ENCODE data around the gene CRYBA4.

The CRYBA4 gene

GRCh38 chr22:26624803-26625202, 3.0 kb downstream of the CRYBA4 start:
- no peak for DNase-seq (ENCODE audit: low read depth, low spot score)

- no peak for DNase-seq (ENCODE audit: low read depth, low spot score)
These were observed 8.4 kb downstream of the CRYBA4 start for GRCh38 chr22:26629988-26630761.

GRCh38 chr22:26631282-26631681, 9.5 kb downstream of the CRYBA4 start:
- no peak for DNase-seq (ENCODE audit: low read depth, low spot score)

GRCh38 chr22:26632422-26633155, 10.8 kb downstream of the CRYBA4 start:
- no peak for DNase-seq (ENCODE audit: low read depth, low spot score)

GRCh38 chr22:26634189-26634588, 12.4 kb downstream of the CRYBA4 start:
- DNase-seq (ENCODE audit: low read depth, low spot score): no peak

GRCh38 chr22:26635117-26635516, 13.4 kb downstream of the CRYBA4 start:
- no peak for DNase-seq (ENCODE audit: low read depth, low spot score)

- DNase-seq (ENCODE audit: low read depth, low spot score): no peak
These were observed 14.5 kb downstream of the CRYBA4 start for GRCh38 chr22:26636296-26636695.

- DNase-seq (ENCODE audit: low read depth, low spot score): peak; percentile 38
These were observed 21.0 kb downstream of the CRYBA4 start for GRCh38 chr22:26642465-26643417.

- DNase-seq (ENCODE audit: low read depth, low spot score): no peak
These were observed 21.8 kb downstream of the CRYBA4 start for GRCh38 chr22:26643418-26644100.

- DNase-seq (ENCODE audit: low read depth, low spot score): no peak
These were observed 24.4 kb downstream of the CRYBA4 start for GRCh38 chr22:26646158-26646557.

- DNase-seq (ENCODE audit: low read depth, low spot score): no peak
These were observed 26.3 kb downstream of the CRYBA4 start for GRCh38 chr22:26648011-26648497.

GRCh38 chr22:26648528-26649388, 27.0 kb downstream of the CRYBA4 start:
- no peak for DNase-seq (ENCODE audit: low read depth, low spot score)

GRCh38 chr22:26650722-26651421, 29.1 kb downstream of the CRYBA4 start:
- no peak for DNase-seq (ENCODE audit: low read depth, low spot score)

GRCh38 chr22:26651815-26652214, 30.1 kb downstream of the CRYBA4 start:
- no peak for DNase-seq (ENCODE audit: low read depth, low spot score)

GRCh38 chr22:26656891-26657851, 35.4 kb downstream of the CRYBA4 start, which contains the start of gene MIAT:
Gene MIAT (plus strand): TSS chr22:26657588.
- no peak for DNase-seq (ENCODE audit: low read depth, low spot score)

- no peak for DNase-seq (ENCODE audit: low read depth, low spot score)
These were observed 36.4 kb downstream of the CRYBA4 start for GRCh38 chr22:26658161-26658560.

- peak; percentile 50 for DNase-seq (ENCODE audit: low read depth, low spot score)
These were observed 37.1 kb downstream of the CRYBA4 start for GRCh38 chr22:26658671-26659478.
